Measurements from ENCODE around the gene APBB1IP. TPM values are rescaled to one million over a fixed set of nuclear protein-coding genes. Genes with fewer than 3 reads are reported as not detected.

Gene APBB1IP
- total RNA-seq, 3 donors from 2014 or later (not counting 1 experiment from before 2014, with no cell fraction given) = 92.5 to 119 (median 100) TPM

DNA sequence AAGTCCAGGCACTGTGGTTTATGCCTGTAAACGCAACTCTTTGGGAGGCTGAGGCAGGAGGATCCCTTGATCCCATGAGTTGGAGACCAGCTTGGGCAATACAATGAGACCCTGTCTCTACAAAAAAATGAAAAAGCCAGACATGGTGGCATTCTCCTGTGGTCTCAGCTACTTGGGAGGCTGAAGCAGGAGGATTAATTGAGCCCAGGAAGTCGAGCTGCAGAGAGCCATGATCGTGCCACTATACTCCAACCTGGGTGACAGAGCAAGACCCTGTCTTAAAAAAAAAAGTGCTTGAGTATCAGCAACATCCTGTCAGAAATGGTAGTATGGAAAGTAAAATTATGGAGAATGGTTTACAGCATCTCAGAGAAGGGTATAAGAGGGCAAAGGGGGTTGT is 11.6 kb downstream of the APBB1IP start:
- Histone ChIP-seq H3K9me3 (ENCODE audit: control insufficient read depth, insufficient read depth, low read length) (no peaks in the 10 kb centered on the region), H3K4me1 (ENCODE audit: control insufficient read depth, insufficient read depth, low read length) (peaks cover 48% of the 10 kb centered on the region), H3K27ac (ENCODE audit: low read length) (peak overlapping the region; percentile 96), H3K36me3 (ENCODE audit: control insufficient read depth, insufficient read depth, low read length) (peaks cover 11% of the 10 kb centered on the region), H3K4me3 (ENCODE audit: low read length) (no peak overlapping the region), H3K27me3 (ENCODE audit: control insufficient read depth, insufficient read depth, low read length) (no peaks in the 10 kb centered on the region)
- TF ChIP-seq, protein P1, sequence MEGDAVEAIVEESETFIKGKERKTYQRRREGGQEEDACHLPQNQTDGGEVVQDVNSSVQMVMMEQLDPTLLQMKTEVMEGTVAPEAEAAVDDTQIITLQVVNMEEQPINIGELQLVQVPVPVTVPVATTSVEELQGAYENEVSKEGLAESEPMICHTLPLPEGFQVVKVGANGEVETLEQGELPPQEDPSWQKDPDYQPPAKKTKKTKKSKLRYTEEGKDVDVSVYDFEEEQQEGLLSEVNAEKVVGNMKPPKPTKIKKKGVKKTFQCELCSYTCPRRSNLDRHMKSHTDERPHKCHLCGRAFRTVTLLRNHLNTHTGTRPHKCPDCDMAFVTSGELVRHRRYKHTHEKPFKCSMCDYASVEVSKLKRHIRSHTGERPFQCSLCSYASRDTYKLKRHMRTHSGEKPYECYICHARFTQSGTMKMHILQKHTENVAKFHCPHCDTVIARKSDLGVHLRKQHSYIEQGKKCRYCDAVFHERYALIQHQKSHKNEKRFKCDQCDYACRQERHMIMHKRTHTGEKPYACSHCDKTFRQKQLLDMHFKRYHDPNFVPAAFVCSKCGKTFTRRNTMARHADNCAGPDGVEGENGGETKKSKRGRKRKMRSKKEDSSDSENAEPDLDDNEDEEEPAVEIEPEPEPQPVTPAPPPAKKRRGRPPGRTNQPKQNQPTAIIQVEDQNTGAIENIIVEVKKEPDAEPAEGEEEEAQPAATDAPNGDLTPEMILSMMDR (IDR thresholded peaks at IDR 0.05) = no peak
- no peaks in the 10 kb centered on the region for H3K27me3 Mint-ChIP-seq (ENCODE audit: low read depth in 2 of 2)
- intact Hi-C loops (cut with micrococcal nuclease) = loop anchor here (2.0 to 10.0 kb wide), 3 partner anchors 19 to 705 kb away; partner anchors contain the start of genes MASTL and YME1L1
- H3K36me3 Mint-ChIP-seq = no peaks in the 10 kb centered on the region
- peaks cover 78% of the 10 kb centered on the region in 2 donors for H3K4me1 Mint-ChIP-seq
- H3K27ac Mint-ChIP-seq = peak overlapping the region; percentile 98
- peak in 1 of 2 donors; percentile 37 for DNase-seq
- no peak for ATAC-seq
- 62% methylated on average over 3 of the region's 3 CpGs for WGBS (ENCODE audit: insufficient coverage)
- peak overlapping the region; percentile 84 for H3K4me3 Mint-ChIP-seq
- peaks cover 0 to 4% of the 10 kb centered on the region in 2 donors for H3K9me3 Mint-ChIP-seq

DNA sequence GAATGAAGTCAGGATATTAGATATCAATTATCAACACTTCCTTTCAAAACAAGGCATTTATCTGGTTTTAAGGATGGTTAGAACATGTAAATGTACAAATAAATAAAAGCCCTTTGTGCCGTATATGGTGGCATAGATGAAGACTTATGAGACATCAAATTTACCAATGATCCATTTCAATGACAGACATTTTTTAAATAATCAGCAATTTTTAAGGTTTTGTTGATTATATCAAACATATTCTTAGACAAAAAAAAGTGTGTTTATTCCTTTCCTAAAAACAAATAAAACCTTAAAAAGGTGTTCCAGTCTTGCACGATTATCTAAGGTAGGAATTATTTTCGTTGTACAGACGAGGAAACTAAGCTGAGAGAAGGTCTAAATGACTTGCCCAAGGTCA is 13.8 kb downstream of the APBB1IP start:
- Histone ChIP-seq H3K36me3 (ENCODE audit: control insufficient read depth, insufficient read depth, low read length) (peaks cover 11% of the 10 kb centered on the region), H3K27me3 (ENCODE audit: control insufficient read depth, insufficient read depth, low read length) (no peaks in the 10 kb centered on the region), H3K9me3 (ENCODE audit: control insufficient read depth, insufficient read depth, low read length) (no peaks in the 10 kb centered on the region), H3K27ac (ENCODE audit: low read length) (peak overlapping the region; percentile 36), H3K4me1 (ENCODE audit: control insufficient read depth, insufficient read depth, low read length) (peaks cover 52% of the 10 kb centered on the region), H3K4me3 (ENCODE audit: low read length) (no peak overlapping the region)
- DNase-seq (no peak), ATAC-seq (no peak)
- no peaks in the 10 kb centered on the region for H3K36me3 Mint-ChIP-seq
- WGBS (ENCODE audit: insufficient coverage) = 66% methylated on average over 3 of the region's 4 CpGs
- H3K4me3 Mint-ChIP-seq = no peak overlapping the region
- peak overlapping the region; percentile 98 for H3K27ac Mint-ChIP-seq
- TF ChIP-seq, protein P1 (IDR thresholded peaks at IDR 0.05) = no peak
- peaks cover 81% of the 10 kb centered on the region in 2 donors for H3K4me1 Mint-ChIP-seq
- H3K27me3 Mint-ChIP-seq (ENCODE audit: low read depth in 2 of 2) = no peaks in the 10 kb centered on the region
- no peaks in the 10 kb centered on the region for H3K9me3 Mint-ChIP-seq
- intact Hi-C loops (cut with micrococcal nuclease) = no loop called here

DNA sequence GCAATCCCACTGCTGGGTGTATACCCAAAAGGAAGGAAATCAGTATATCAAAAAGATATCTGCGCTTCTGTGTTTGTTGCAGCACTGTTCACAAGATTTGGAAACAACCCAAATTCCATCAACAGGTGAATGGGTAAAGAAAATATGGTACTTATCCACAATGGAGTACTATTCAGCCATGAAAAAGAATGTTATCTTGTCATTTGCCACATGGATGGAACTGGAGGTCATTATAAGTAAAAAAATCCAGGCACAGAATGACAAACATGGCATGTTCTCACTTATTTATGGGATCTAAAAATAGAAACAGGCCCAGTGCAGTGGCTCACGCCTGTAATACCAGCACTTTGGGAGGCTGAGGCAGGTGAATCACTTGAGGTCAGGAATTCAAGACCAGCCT is 15.7 kb downstream of the APBB1IP start:
- no peak overlapping the region for H3K4me3 ChIP-seq (ENCODE audit: low read length)
- H3K27me3 ChIP-seq (ENCODE audit: control insufficient read depth, insufficient read depth, low read length) = no peaks in the 10 kb centered on the region
- Mint-ChIP-seq H3K4me1 (peaks cover 82 to 86% of the 10 kb centered on the region in 2 donors), H3K4me3 (no peak overlapping the region), H3K27me3 (ENCODE audit: low read depth in 2 of 2) (no peaks in the 10 kb centered on the region), H3K9me3 (no peaks in the 10 kb centered on the region), H3K36me3 (no peaks in the 10 kb centered on the region), H3K27ac (peak overlapping the region; percentile 98)
- H3K9me3 ChIP-seq (ENCODE audit: control insufficient read depth, insufficient read depth, low read length) = no peaks in the 10 kb centered on the region
- DNase-seq (no peak), ATAC-seq (no peak)
- 85% methylated on average over 1 of the region's 2 CpGs for WGBS (ENCODE audit: insufficient coverage)
- H3K27ac ChIP-seq (ENCODE audit: low read length) = no peak overlapping the region
- peaks cover 11% of the 10 kb centered on the region for H3K36me3 ChIP-seq (ENCODE audit: control insufficient read depth, insufficient read depth, low read length)
- TF ChIP-seq, protein P1 (IDR thresholded peaks at IDR 0.05) = no peak
- intact Hi-C loops (cut with micrococcal nuclease) = no loop called here
- peaks cover 48% of the 10 kb centered on the region for H3K4me1 ChIP-seq (ENCODE audit: control insufficient read depth, insufficient read depth, low read length)

DNA sequence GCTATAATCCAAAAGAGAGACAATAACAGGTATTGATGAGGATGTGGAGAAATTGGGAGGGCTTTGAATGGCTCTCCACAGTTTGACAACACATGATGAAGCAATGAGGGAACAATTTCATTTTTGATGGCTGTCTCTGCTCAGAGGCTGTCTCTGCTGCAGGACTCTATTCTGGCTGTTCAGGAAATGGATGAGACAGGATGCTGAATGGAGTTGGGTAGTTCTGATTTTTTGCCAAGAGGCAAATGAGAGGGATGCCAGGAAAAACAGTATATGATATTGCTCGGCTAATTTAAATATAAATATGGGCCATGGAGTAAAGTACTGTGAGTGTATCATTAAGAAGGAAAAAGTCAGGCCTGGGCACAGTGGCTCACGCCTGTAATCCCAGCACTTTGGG is 16.8 kb downstream of the APBB1IP start:
- no peaks in the 10 kb centered on the region for H3K27me3 ChIP-seq (ENCODE audit: control insufficient read depth, insufficient read depth, low read length)
- Mint-ChIP-seq H3K9me3 (no peaks in the 10 kb centered on the region), H3K4me1 (peaks cover 72 to 75% of the 10 kb centered on the region in 2 donors), H3K27ac (peak overlapping the region; percentile 78 to 88), H3K36me3 (no peaks in the 10 kb centered on the region), H3K4me3 (peak overlapping the region; percentile 40), H3K27me3 (ENCODE audit: low read depth in 2 of 2) (no peaks in the 10 kb centered on the region)
- 90% methylated on average over 2 of the region's 2 CpGs for WGBS (ENCODE audit: insufficient coverage)
- peaks cover 42% of the 10 kb centered on the region for H3K4me1 ChIP-seq (ENCODE audit: control insufficient read depth, insufficient read depth, low read length)
- no peak overlapping the region for H3K4me3 ChIP-seq (ENCODE audit: low read length)
- no peak for ATAC-seq
- intact Hi-C loops (cut with micrococcal nuclease) = no loop called here
- H3K36me3 ChIP-seq (ENCODE audit: control insufficient read depth, insufficient read depth, low read length) = peaks cover 11% of the 10 kb centered on the region
- TF ChIP-seq, protein P1 (IDR thresholded peaks at IDR 0.05) = no peak
- DNase-seq = no peak
- no peaks in the 10 kb centered on the region for H3K9me3 ChIP-seq (ENCODE audit: control insufficient read depth, insufficient read depth, low read length)
- H3K27ac ChIP-seq (ENCODE audit: low read length) = no peak overlapping the region

Data from natural killer cell (primary cell).